Vagina (tissue), 2 donors: Measurements from ENCODE around the gene TMIE.

ENCODE experiments used
- CTCF ChIP-seq, 3 experiments: fragments of 450-650 bp in 2 of 3; fragments of 200-600 bp in 1 of 3; sonication (generic) in 1 of 3; IDR thresholded peaks; one replicate each; pipeline ENCODE4 v1.5.1; 2017 to 2019; ENCODE audit warnings: antibody characterized with exemption in 3 of 3, mild to moderate bottlenecking in 2 of 3, moderate library complexity in 2 of 3
- POLR2A ChIP-seq, 2 donors: fragments of 450-650 bp; IDR thresholded peaks; one replicate each; pipeline ENCODE4 v1.6.1; 2017; ENCODE audit warnings: antibody characterized with exemption in 2 of 2, mild to moderate bottlenecking in 2 of 2, moderate library complexity in 2 of 2

- TF ChIP-seq CTCF (IDR thresholded peaks at IDR 0.05), result no peak
- no peak for TF ChIP-seq POLR2A (IDR thresholded peaks at IDR 0.05)
These were observed 45.5 kb downstream of the TMIE start for GRCh38 chr3:46746711-46747110.
